ENCODE results near the gene CAPN14. TPM values are rescaled to one million over a fixed set of nuclear protein-coding genes. Genes with fewer than 3 reads are reported as not detected.
"Not testable (repeated sequence)": the region's sequence is repeated elsewhere in the genome, so short reads cannot be mapped to it uniquely, and the experiment has no call there.

Gene CAPN14
- total and polyA plus RNA-seq, 2 experiments from 2014 or later, result 0.06 to 0.33 TPM

DNA sequence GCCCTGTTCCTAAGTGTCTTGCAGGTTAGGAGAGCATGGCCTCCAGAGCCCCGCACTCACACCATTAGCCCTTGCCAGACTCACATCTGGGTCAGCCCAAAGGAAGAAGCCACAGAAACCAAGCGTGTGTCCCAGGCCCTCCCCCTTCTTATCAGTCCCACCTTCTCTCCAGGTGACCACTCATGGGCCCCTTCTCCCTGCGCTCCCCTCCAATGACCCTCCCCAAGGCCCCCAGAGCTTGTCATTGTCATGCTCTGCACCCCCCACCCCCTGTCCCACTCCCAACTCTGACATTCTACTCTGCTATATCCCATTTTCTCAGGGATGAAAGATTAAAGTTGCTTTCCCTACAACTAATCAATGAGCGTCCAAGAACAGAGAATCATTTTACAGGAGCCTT lies 30.1 kb downstream of the CAPN14 start:
- no peak overlapping the region for H3K4me2 ChIP-seq
- no peak for TF ChIP-seq EZH2phosphoT487 (IDR thresholded peaks at IDR 0.05; ENCODE audit: low read depth, severe bottlenecking, unreplicated experiment)
- TF ChIP-seq EZH2 (IDR thresholded peaks at IDR 0.05; ENCODE audit: borderline replicate concordance), result no peak
- H3K36me3 ChIP-seq (replicated peaks; ENCODE audit: insufficient read depth, low read depth), result no peaks in the 10 kb centered on the region
- peaks cover 10% of the 10 kb centered on the region for H3K27me3 ChIP-seq
- no peak overlapping the region for H3K4me3 ChIP-seq
- H3K79me2 ChIP-seq, result no peaks in the 10 kb centered on the region
- no peaks in the 10 kb centered on the region for H3K9me2 ChIP-seq (replicated peaks; ENCODE audit: insufficient read depth)
- no peaks in the 10 kb centered on the region for H4K20me1 ChIP-seq (ENCODE audit: insufficient read depth, poor library complexity, severe bottlenecking)
- WGBS (ENCODE audit: low lambda C conversion rate, missing lambda C conversion rate), result 96% methylated on average over 4 of the region's 4 CpGs
- H3K4me1 ChIP-seq (ENCODE audit: insufficient read depth), result no peaks in the 10 kb centered on the region
- H3K9me3 ChIP-seq (ENCODE audit: low read depth), result no peaks in the 10 kb centered on the region
- DNase-seq (ENCODE audit: low spot score), result no peak
- no peak overlapping the region for H3K27ac ChIP-seq
- H2AFZ ChIP-seq, result no peak overlapping the region

DNA sequence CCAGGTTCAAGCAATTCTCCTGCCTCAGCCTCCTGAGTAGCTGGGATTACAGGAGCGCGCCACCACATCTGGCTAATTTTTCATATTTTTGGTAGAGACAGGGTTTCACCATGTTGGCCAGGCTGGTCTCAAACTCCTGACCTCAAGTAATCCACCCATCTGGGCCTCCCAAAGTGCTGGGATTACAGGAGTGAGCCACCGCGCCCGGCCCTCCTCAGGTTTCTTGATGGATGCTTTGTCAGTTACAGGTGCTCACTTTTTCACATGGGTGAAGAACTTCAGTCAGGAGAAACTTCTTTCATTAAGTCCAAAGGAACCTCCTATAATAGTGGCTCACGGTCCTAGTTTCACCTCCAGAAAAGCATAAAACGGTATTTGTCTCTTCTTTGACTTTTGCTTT lies 33.3 kb downstream of the CAPN14 start:
- not testable (repeated sequence) for H3K79me2 ChIP-seq; H3K4me1 ChIP-seq (ENCODE audit: insufficient read depth); H3K36me3 ChIP-seq (replicated peaks; ENCODE audit: insufficient read depth, low read depth); H3K9me3 ChIP-seq (ENCODE audit: low read depth); H3K9me2 ChIP-seq (replicated peaks; ENCODE audit: insufficient read depth); DNase-seq (ENCODE audit: low spot score); H4K20me1 ChIP-seq (ENCODE audit: insufficient read depth, poor library complexity, severe bottlenecking); H2AFZ ChIP-seq; H3K27ac ChIP-seq; H3K4me3 ChIP-seq; H3K4me2 ChIP-seq
- peaks cover 10% of the 10 kb centered on the region for H3K27me3 ChIP-seq
- WGBS (ENCODE audit: low lambda C conversion rate, missing lambda C conversion rate), result 83% methylated on average over 7 of the region's 7 CpGs

DNA sequence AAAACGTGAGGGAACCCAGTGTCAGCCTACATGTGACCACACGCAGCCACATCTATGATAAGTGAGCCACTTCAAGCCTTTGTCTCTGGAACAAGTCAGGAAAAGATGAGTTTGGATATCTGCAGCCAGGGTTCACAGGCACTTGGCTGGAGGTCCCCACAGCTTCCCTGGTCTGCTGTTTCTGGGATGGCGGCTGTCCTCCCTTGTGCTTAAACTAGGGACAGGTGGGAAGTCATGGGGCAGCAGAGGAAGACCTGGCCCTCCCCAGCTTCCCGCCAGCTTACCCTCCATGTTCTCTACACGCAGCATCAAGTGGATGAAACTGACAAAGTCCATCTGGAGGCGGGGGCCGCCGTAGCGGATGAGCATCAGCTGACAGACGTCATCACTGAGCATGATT lies 40.6 kb downstream of the CAPN14 start:
- H2AFZ ChIP-seq, result no peak overlapping the region
- no peak overlapping the region for H3K4me2 ChIP-seq
- H3K9me3 ChIP-seq (ENCODE audit: low read depth), result no peaks in the 10 kb centered on the region
- no peaks in the 10 kb centered on the region for H3K4me1 ChIP-seq (ENCODE audit: insufficient read depth)
- no peaks in the 10 kb centered on the region for H3K27me3 ChIP-seq
- 90% methylated on average over 10 of the region's 10 CpGs for WGBS (ENCODE audit: low lambda C conversion rate, missing lambda C conversion rate)
- DNase-seq (ENCODE audit: low spot score), result no peak
- H3K4me3 ChIP-seq, result no peak overlapping the region
- H3K79me2 ChIP-seq, result no peaks in the 10 kb centered on the region
- TF ChIP-seq CTCF (IDR thresholded peaks at IDR 0.05; ENCODE audit: poor library complexity), result no peak
- TF ChIP-seq EZH2phosphoT487 (IDR thresholded peaks at IDR 0.05; ENCODE audit: low read depth, severe bottlenecking, unreplicated experiment), result no peak
- TF ChIP-seq EZH2 (IDR thresholded peaks at IDR 0.05; ENCODE audit: borderline replicate concordance), result no peak
- no peak overlapping the region for H3K27ac ChIP-seq
- no peaks in the 10 kb centered on the region for H3K36me3 ChIP-seq (replicated peaks; ENCODE audit: insufficient read depth, low read depth)
- no peaks in the 10 kb centered on the region for H3K9me2 ChIP-seq (replicated peaks; ENCODE audit: insufficient read depth)
- no peaks in the 10 kb centered on the region for H4K20me1 ChIP-seq (ENCODE audit: insufficient read depth, poor library complexity, severe bottlenecking)

GRCh38 chr2:31171142-31171541 lies 46.2 kb downstream of the CAPN14 start:
- Histone ChIP-seq H3K9me3 (ENCODE audit: low read depth) (no peaks in the 10 kb centered on the region), H3K4me2 (no peak overlapping the region), H4K20me1 (ENCODE audit: insufficient read depth, poor library complexity, severe bottlenecking) (no peaks in the 10 kb centered on the region), H3K27me3 (peaks cover 6% of the 10 kb centered on the region), H3K27ac (no peak overlapping the region), H3K4me3 (no peak overlapping the region), H3K36me3 (replicated peaks; ENCODE audit: insufficient read depth, low read depth) (no peaks in the 10 kb centered on the region), H3K79me2 (no peaks in the 10 kb centered on the region), H3K4me1 (ENCODE audit: insufficient read depth) (no peaks in the 10 kb centered on the region), H3K9me2 (replicated peaks; ENCODE audit: insufficient read depth) (no peaks in the 10 kb centered on the region), H2AFZ (no peak overlapping the region)
- 93% methylated on average over 4 of the region's 4 CpGs for whole genome bisulfite sequencing (ENCODE audit: low lambda C conversion rate, missing lambda C conversion rate)
- DNase-seq (ENCODE audit: low spot score), result no peak
- TF ChIP-seq EZH2phosphoT487 (IDR thresholded peaks at IDR 0.05; ENCODE audit: low read depth, severe bottlenecking, unreplicated experiment), result no peak
- TF ChIP-seq EZH2 (IDR thresholded peaks at IDR 0.05; ENCODE audit: borderline replicate concordance), result no peak
- no peak for TF ChIP-seq CTCF (IDR thresholded peaks at IDR 0.05; ENCODE audit: poor library complexity)
